Activated T-helper 17 cell treated with anti-CD3 and anti-CD28 coated beads, Interleukin-2, amount 50 U/mL, for 72 hours (primary cell): ENCODE measurements around the gene PIGR. TPM values are rescaled to one million over a fixed set of nuclear protein-coding genes. Genes with fewer than 3 reads are reported as not detected.

ENCODE experiments used
- ATAC-seq: fragments of 150-1000 bp; cut with Tn5 transposase; replicated peaks from 2 replicates; pipeline ENCODE4 v1.10.0; 2021; ENCODE audit warnings: mild to moderate bottlenecking, moderate library complexity
- H3K27ac Mint-ChIP-seq: one replicate; pipeline ENCODE4 v1.8.0; 2022; ENCODE audit warnings: mixed read lengths
- H3K27me3 Mint-ChIP-seq: one replicate; pipeline ENCODE4 v1.8.0; 2022; ENCODE audit warnings: mixed read lengths
- H3K36me3 Mint-ChIP-seq: one replicate; pipeline ENCODE4 v1.8.0; 2022; ENCODE audit warnings: low read depth, mild to moderate bottlenecking, mixed read lengths
- H3K4me1 Mint-ChIP-seq: one replicate; pipeline ENCODE4 v1.8.0; 2022; ENCODE audit warnings: mixed read lengths
- H3K4me3 Mint-ChIP-seq: one replicate; pipeline ENCODE4 v1.8.0; 2022; ENCODE audit warnings: mild to moderate bottlenecking, mixed read lengths
- H3K9me3 Mint-ChIP-seq: one replicate; pipeline ENCODE4 v1.8.0; 2022; ENCODE audit warnings: mixed read lengths
- total RNA-seq, 2 donors: library from RNA; stranded (reverse); gene quantifications; one replicate each; pipeline ENCODE4 v1.2.3, GENCODE V29; 2022

The PIGR gene
- total RNA-seq, 2 donors from 2014 or later = 0.34 TPM; not detected in 1

- Mint-ChIP-seq H3K27me3 (peaks cover 3% of the 10 kb centered on the region), H3K9me3 (no peaks in the 10 kb centered on the region), H3K4me1 (peaks cover 11% of the 10 kb centered on the region), H3K4me3 (no peak overlapping the region), H3K27ac (no peak overlapping the region), H3K36me3 (no peaks in the 10 kb centered on the region)
- ATAC-seq = no peak
These were observed 5.9 kb upstream of the PIGR start for GRCh38 chr1:206952171-206952570.

GRCh38 chr1:206951318-206952100 lies 5.2 kb upstream of the PIGR start:
- Mint-ChIP-seq H3K27me3 (peaks cover 7% of the 10 kb centered on the region), H3K4me3 (no peak overlapping the region), H3K9me3 (no peaks in the 10 kb centered on the region), H3K36me3 (no peaks in the 10 kb centered on the region), H3K4me1 (peaks cover 11% of the 10 kb centered on the region), H3K27ac (no peak overlapping the region)
- no peak for ATAC-seq

- H3K4me1 Mint-ChIP-seq = peaks cover 2% of the 10 kb centered on the region
- H3K36me3 Mint-ChIP-seq = no peaks in the 10 kb centered on the region
- H3K4me3 Mint-ChIP-seq = no peak overlapping the region
- no peak overlapping the region for H3K27ac Mint-ChIP-seq
- H3K9me3 Mint-ChIP-seq = no peaks in the 10 kb centered on the region
- H3K27me3 Mint-ChIP-seq = peaks cover 11% of the 10 kb centered on the region
- ATAC-seq = no peak
These were observed 3.4 kb upstream of the PIGR start for GRCh38 chr1:206949641-206950040.

- Mint-ChIP-seq H3K9me3 (no peaks in the 10 kb centered on the region), H3K4me3 (no peak overlapping the region), H3K27me3 (peaks cover 11% of the 10 kb centered on the region), H3K4me1 (no peaks in the 10 kb centered on the region), H3K27ac (no peak overlapping the region), H3K36me3 (no peaks in the 10 kb centered on the region)
- no peak for ATAC-seq
These were observed 2.9 kb upstream of the PIGR start for GRCh38 chr1:206949208-206949607.

- no peaks in the 10 kb centered on the region for H3K4me1 Mint-ChIP-seq
- H3K4me3 Mint-ChIP-seq = no peak overlapping the region
- H3K27ac Mint-ChIP-seq = no peak overlapping the region
- no peaks in the 10 kb centered on the region for H3K9me3 Mint-ChIP-seq
- peaks cover 12% of the 10 kb centered on the region for H3K27me3 Mint-ChIP-seq
- H3K36me3 Mint-ChIP-seq = no peaks in the 10 kb centered on the region
- ATAC-seq = no peak
These were observed 989 bp upstream of the PIGR start for GRCh38 chr1:206947255-206947654.

GRCh38 chr1:206945779-206946178 lies 487 bp downstream of the PIGR start:
- Mint-ChIP-seq H3K4me3 (no peak overlapping the region), H3K4me1 (no peaks in the 10 kb centered on the region), H3K9me3 (no peaks in the 10 kb centered on the region), H3K36me3 (no peaks in the 10 kb centered on the region), H3K27me3 (peaks cover 12% of the 10 kb centered on the region), H3K27ac (no peak overlapping the region)
- no peak for ATAC-seq

- no peaks in the 10 kb centered on the region for H3K9me3 Mint-ChIP-seq
- no peaks in the 10 kb centered on the region for H3K36me3 Mint-ChIP-seq
- ATAC-seq = no peak
- no peak overlapping the region for H3K27ac Mint-ChIP-seq
- H3K4me1 Mint-ChIP-seq = no peaks in the 10 kb centered on the region
- H3K27me3 Mint-ChIP-seq = peaks cover 12% of the 10 kb centered on the region
- no peak overlapping the region for H3K4me3 Mint-ChIP-seq
These were observed 1.6 kb downstream of the PIGR start for GRCh38 chr1:206944703-206945102.

GRCh38 chr1:206941766-206942418 lies 4.4 kb downstream of the PIGR start:
- H3K27me3 Mint-ChIP-seq = peaks cover 12% of the 10 kb centered on the region
- no peaks in the 10 kb centered on the region for H3K4me1 Mint-ChIP-seq
- no peak overlapping the region for H3K27ac Mint-ChIP-seq
- H3K36me3 Mint-ChIP-seq = no peaks in the 10 kb centered on the region
- H3K9me3 Mint-ChIP-seq = no peaks in the 10 kb centered on the region
- no peak for ATAC-seq
- no peak overlapping the region for H3K4me3 Mint-ChIP-seq

- no peaks in the 10 kb centered on the region for H3K9me3 Mint-ChIP-seq
- peaks cover 4% of the 10 kb centered on the region for H3K27me3 Mint-ChIP-seq
- no peaks in the 10 kb centered on the region for H3K36me3 Mint-ChIP-seq
- ATAC-seq = no peak
- no peak overlapping the region for H3K27ac Mint-ChIP-seq
- H3K4me1 Mint-ChIP-seq = no peaks in the 10 kb centered on the region
- H3K4me3 Mint-ChIP-seq = no peak overlapping the region
These were observed 5.7 kb downstream of the PIGR start for GRCh38 chr1:206940588-206940936.

- Mint-ChIP-seq H3K4me3 (no peak overlapping the region), H3K27me3 (peaks cover 4% of the 10 kb centered on the region), H3K36me3 (no peaks in the 10 kb centered on the region), H3K9me3 (no peaks in the 10 kb centered on the region), H3K27ac (no peak overlapping the region), H3K4me1 (no peaks in the 10 kb centered on the region)
- ATAC-seq = no peak
These were observed 6.3 kb downstream of the PIGR start for GRCh38 chr1:206939841-206940587.

GRCh38 chr1:206939131-206939530 lies 7.1 kb downstream of the PIGR start:
- Mint-ChIP-seq H3K27ac (no peak overlapping the region), H3K4me3 (no peak overlapping the region), H3K4me1 (no peaks in the 10 kb centered on the region), H3K9me3 (no peaks in the 10 kb centered on the region), H3K36me3 (no peaks in the 10 kb centered on the region), H3K27me3 (peaks cover 4% of the 10 kb centered on the region)
- no peak for ATAC-seq

- no peaks in the 10 kb centered on the region for H3K9me3 Mint-ChIP-seq
- H3K4me1 Mint-ChIP-seq = no peaks in the 10 kb centered on the region
- ATAC-seq = no peak
- H3K27me3 Mint-ChIP-seq = no peaks in the 10 kb centered on the region
- no peak overlapping the region for H3K27ac Mint-ChIP-seq
- H3K4me3 Mint-ChIP-seq = no peak overlapping the region
- H3K36me3 Mint-ChIP-seq = no peaks in the 10 kb centered on the region
These were observed 8.8 kb downstream of the PIGR start for GRCh38 chr1:206937425-206937824.

- no peak overlapping the region for H3K27ac Mint-ChIP-seq
- no peaks in the 10 kb centered on the region for H3K27me3 Mint-ChIP-seq
- no peaks in the 10 kb centered on the region for H3K36me3 Mint-ChIP-seq
- H3K4me3 Mint-ChIP-seq = no peak overlapping the region
- no peaks in the 10 kb centered on the region for H3K9me3 Mint-ChIP-seq
- ATAC-seq = peak; percentile 47
- H3K4me1 Mint-ChIP-seq = peaks cover 10% of the 10 kb centered on the region
These were observed 10.7 kb downstream of the PIGR start for GRCh38 chr1:206935491-206936067.

- H3K4me1 Mint-ChIP-seq = peaks cover 21% of the 10 kb centered on the region
- H3K9me3 Mint-ChIP-seq = no peaks in the 10 kb centered on the region
- no peaks in the 10 kb centered on the region for H3K36me3 Mint-ChIP-seq
- H3K27me3 Mint-ChIP-seq = no peaks in the 10 kb centered on the region
- peak; percentile 53 for ATAC-seq
- no peak overlapping the region for H3K4me3 Mint-ChIP-seq
- no peak overlapping the region for H3K27ac Mint-ChIP-seq
These were observed 12.8 kb downstream of the PIGR start for GRCh38 chr1:206933333-206933945.
